DMS153 treated with DMSO at 0.1 percent for 48 hours (cell line): Measurements from ENCODE around the gene GIPC2.
"Not testable (repeated sequence)": the region's sequence is repeated elsewhere in the genome, so short reads cannot be mapped to it uniquely, and the experiment has no call there.

Source experiments
- DNase-seq: peaks from one replicate; lab custom pipeline; 2025; ENCODE audit not compliant: unreplicated experiment; lab: John Stamatoyannopoulos, UW

Gene GIPC2

GRCh38 chr1:78045926-78046778, at the start of gene GIPC2:
Gene GIPC2 (plus strand): TSS chr1:78045966. CDS start chr1:78046095, 129 bp downstream.
- DNase-seq = peak; percentile 13

GRCh38 chr1:77996734-77997133, 49.0 kb upstream of the GIPC2 start:
- DNase-seq = no peak

- not testable (repeated sequence) for DNase-seq
Measured at GRCh38 chr1:78000536-78000935, 45.2 kb upstream of the GIPC2 start.

- DNase-seq = no peak
Measured at GRCh38 chr1:78003070-78003746, 42.6 kb upstream of the GIPC2 start.

- DNase-seq = no peak
Measured at GRCh38 chr1:78003882-78004718, 41.7 kb upstream of the GIPC2 start.

GRCh38 chr1:78004719-78005447, 40.9 kb upstream of the GIPC2 start, which contains the start of gene DNAJB4:
Gene DNAJB4 (plus strand): TSS chr1:78004939. CDS start chr1:78005111, 172 bp downstream.
- DNase-seq = peak; percentile 28

GRCh38 chr1:78005448-78005722, 40.4 kb upstream of the GIPC2 start:
- DNase-seq = no peak

GRCh38 chr1:78005755-78006154, 40.0 kb upstream of the GIPC2 start:
- DNase-seq = no peak

GRCh38 chr1:78006521-78006920, 39.2 kb upstream of the GIPC2 start:
- DNase-seq = no peak

GRCh38 chr1:78007677-78008341, 38.0 kb upstream of the GIPC2 start:
- DNase-seq = no peak

GRCh38 chr1:78009276-78009675, 36.5 kb upstream of the GIPC2 start:
- no peak for DNase-seq

- no peak for DNase-seq
Measured at GRCh38 chr1:78009836-78010235, 35.9 kb upstream of the GIPC2 start.

GRCh38 chr1:78011050-78011449, 34.7 kb upstream of the GIPC2 start:
- DNase-seq = no peak

- no peak for DNase-seq
Measured at GRCh38 chr1:78015148-78015547, 30.6 kb upstream of the GIPC2 start.

- DNase-seq = no peak
Measured at GRCh38 chr1:78019024-78019423, 26.7 kb upstream of the GIPC2 start.

- not testable (repeated sequence) for DNase-seq
Measured at GRCh38 chr1:78021134-78021533, 24.6 kb upstream of the GIPC2 start.

GRCh38 chr1:78029793-78030192, 16.0 kb upstream of the GIPC2 start:
- no peak for DNase-seq

- DNase-seq = no peak
Measured at GRCh38 chr1:78032996-78033796, 12.6 kb upstream of the GIPC2 start.

GRCh38 chr1:78033797-78034172, 12.0 kb upstream of the GIPC2 start:
- DNase-seq = no peak

GRCh38 chr1:78035121-78035520, 10.6 kb upstream of the GIPC2 start:
- no peak for DNase-seq
